ENCODE data around the gene ADAMTS1. TPM values are rescaled to one million over a fixed set of nuclear protein-coding genes. Genes with fewer than 3 reads are reported as not detected.
A peak's percentile ranks its signal among the peaks of the same experiment; 100 is the strongest.

Gene ADAMTS1
- total and polyA plus RNA-seq, 2 of the 4 experiments (the other 2 are of a cell fraction), result 116 to 317 TPM

DNA sequence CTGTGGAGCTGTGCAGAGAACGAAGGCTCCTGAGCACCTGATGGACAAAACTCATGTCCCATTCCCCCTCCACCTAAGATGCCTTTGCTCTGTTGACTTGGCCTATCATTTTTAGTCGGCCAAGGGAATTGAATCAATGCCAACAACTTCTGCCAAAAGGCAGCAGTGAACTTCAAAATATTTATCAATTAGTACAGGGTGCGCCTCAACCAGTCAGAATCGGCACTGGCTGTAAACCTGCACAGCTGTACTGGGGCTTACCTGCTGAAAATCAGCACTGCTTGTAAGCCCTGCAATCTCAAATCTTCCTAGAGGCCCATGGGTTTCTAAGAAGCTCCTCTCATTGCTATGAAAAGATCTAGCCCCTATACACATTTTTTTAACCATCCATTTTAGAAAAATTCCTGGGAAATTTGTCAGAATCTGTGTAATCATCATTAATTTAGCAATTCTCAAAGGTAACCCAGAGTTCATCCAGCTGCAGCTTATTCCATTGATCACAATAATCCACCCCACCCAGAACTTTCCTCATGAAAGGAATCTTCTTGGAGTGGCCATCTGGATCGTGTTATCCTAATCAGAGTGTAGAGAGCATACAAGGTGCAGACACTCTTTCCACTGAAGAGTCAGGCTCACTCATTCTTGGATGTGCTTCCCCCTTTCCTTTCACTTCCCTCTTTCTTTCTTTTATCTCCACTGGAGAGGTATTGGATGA lies 40.2 kb downstream of the ADAMTS1 start:
- Histone ChIP-seq H3K23ac (ENCODE audit: low read depth, low read length) (no peak overlapping the region), H3K9ac (ENCODE audit: low read depth, low read length) (no peak overlapping the region), H2AK5ac (ENCODE audit: low read depth, low read length) (peak overlapping the region; percentile 10; the same call in 1 of the 2 replicates), H3K27me3 (ENCODE audit: control insufficient read depth, insufficient read depth, low read length) (no peaks in the 10 kb centered on the region), H3K14ac (replicated peaks; ENCODE audit: low read depth, low read length) (no peak overlapping the region), H3K27ac (ENCODE audit: insufficient read depth, low read length) (no peak overlapping the region), H2BK120ac (ENCODE audit: low read depth, low read length) (no peak overlapping the region), H2BK15ac (ENCODE audit: low read depth, low read length) (0 out of 3 replicates have a peak overlapping the region, but pooled peaks have one; percentile 34), H4K5ac (ENCODE audit: low read depth, low read length) (peak overlapping the region; percentile 52; the same call in 1 of the 2 replicates), H3K4ac (ENCODE audit: low read depth, low read length) (no peak overlapping the region), H2BK20ac (ENCODE audit: low read depth, low read length) (peak overlapping the region; percentile 9; the same call in 1 of the 2 replicates), H3K56ac (ENCODE audit: extremely low read depth, insufficient read depth, low read length) (no peak overlapping the region), H2AFZ (replicated peaks; ENCODE audit: low read length, poor library complexity) (no peak overlapping the region), H3K4me2 (ENCODE audit: low read depth, low read length) (no peak overlapping the region), H3K36me3 (ENCODE audit: control insufficient read depth, insufficient read depth, low read length) (no peaks in the 10 kb centered on the region), H4K20me1 (ENCODE audit: insufficient read depth, low read length) (no peaks in the 10 kb centered on the region), H4K91ac (ENCODE audit: insufficient read depth, low read depth, low read length) (no peak overlapping the region), H2BK5ac (ENCODE audit: low read depth, low read length, poor library complexity, severe bottlenecking) (no peak overlapping the region), H3K18ac (ENCODE audit: low read depth, low read length) (peak overlapping the region; percentile 59; the same call in 1 of the 2 replicates), H3K9me3 (ENCODE audit: control insufficient read depth, insufficient read depth, low read length) (no peaks in the 10 kb centered on the region; the same call in 1 of the 2 replicates), H4K8ac (ENCODE audit: low read depth in 2 of 2, low read length in 2 of 2) (no peak overlapping the region; a peak in 1 of 4 replicates), H3K79me1 (ENCODE audit: low read depth in 1 of 2, low read length in 2 of 2) (no peaks in the 10 kb centered on the region), H3K4me1 (ENCODE audit: control insufficient read depth, insufficient read depth, low read length) (peaks cover 10% of the 10 kb centered on the region), H3K9me1 (ENCODE audit: insufficient read depth, low read length) (peaks cover 3% of the 10 kb centered on the region; the same call in 1 of the 2 replicates), H3K4me3 (ENCODE audit: insufficient read depth, low read depth, low read length) (no peak overlapping the region), H2AK9ac (replicated peaks; ENCODE audit: low read depth, low read length, poor library complexity) (no peak overlapping the region)
- dilution Hi-C loops (cut with HindIII; ENCODE audit: low sequenced_read_pairs, unreplicated experiment), result no loop called here
- intact Hi-C loops (cut with micrococcal nuclease), result no loop called here
- in situ Hi-C loops (cut with MboI; ENCODE audit: low sequenced_read_pairs), result no loop called here
- ChIA-PET POLR2A (ENCODE audit: unreplicated experiment) (no interaction called here), CTCF (interaction anchor here (1.1 kb wide), 1 partner anchor 11 kb away, joined by 3 read pairs; no protein-coding TSS in a partner anchor)
- DNase-seq (peak; percentile 69), ATAC-seq (ENCODE audit: low read depth) (no peak)
- BruUV-seq (replicated peaks), result no TSS peak
- WGBS, 2 experiments (ENCODE audit: extremely low coverage in 2 of 2, insufficient read length in 1 of 2), result 64% methylated on average over 2 of the region's 5 CpGs; no CpG with 5 or more reads in 1 of the 2 experiments
- TF ChIP-seq SMC3 (IDR thresholded peaks at IDR 0.05; ENCODE audit: low read depth, low read length) (no peak), MXI1 (IDR thresholded peaks at IDR 0.05; ENCODE audit: borderline replicate concordance, low read depth, low read length) (no peak), RCOR1 (IDR thresholded peaks at IDR 0.05; ENCODE audit: insufficient replicate concordance, low read length) (no peak), NFE2L2 (IDR thresholded peaks at IDR 0.05; ENCODE audit: low read depth, low read length) (no peak), MAZ (IDR thresholded peaks at IDR 0.05; ENCODE audit: borderline replicate concordance, low read depth, low read length) (no peak), CEBPB (IDR thresholded peaks at IDR 0.05; ENCODE audit: low read depth, low read length) (no peak), RFX5 (IDR thresholded peaks at IDR 0.05; ENCODE audit: low read depth, low read length) (no peak), CHD1 (IDR thresholded peaks at IDR 0.05; ENCODE audit: low read depth, low read length) (no peak), MAFK (IDR thresholded peaks at IDR 0.05; ENCODE audit: low read depth, low read length) (no peak), FOS (IDR thresholded peaks at IDR 0.05; ENCODE audit: low read depth, low read length) (no peak), ELK1 (IDR thresholded peaks at IDR 0.05; ENCODE audit: borderline replicate concordance, low read depth, low read length) (no peak), CTCF (conservative IDR thresholded peaks at IDR 0.05; ENCODE audit: low read depth, low read length) (no peak)
- TF ChIP-seq, protein P1, sequence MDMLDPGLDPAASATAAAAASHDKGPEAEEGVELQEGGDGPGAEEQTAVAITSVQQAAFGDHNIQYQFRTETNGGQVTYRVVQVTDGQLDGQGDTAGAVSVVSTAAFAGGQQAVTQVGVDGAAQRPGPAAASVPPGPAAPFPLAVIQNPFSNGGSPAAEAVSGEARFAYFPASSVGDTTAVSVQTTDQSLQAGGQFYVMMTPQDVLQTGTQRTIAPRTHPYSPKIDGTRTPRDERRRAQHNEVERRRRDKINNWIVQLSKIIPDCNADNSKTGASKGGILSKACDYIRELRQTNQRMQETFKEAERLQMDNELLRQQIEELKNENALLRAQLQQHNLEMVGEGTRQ (IDR thresholded peaks at IDR 0.05; ENCODE audit: low read depth, low read length), result no peak
